ENCODE measurements around the gene UQCRQ.

- peak; percentile 30; the same call in 1 of the 2 replicates for TF ChIP-seq TAF1 (IDR thresholded peaks at IDR 0.05; ENCODE audit: borderline replicate concordance, low read depth, low read length)
- peak; percentile 96 for TF ChIP-seq POLR2AphosphoS5 (IDR thresholded peaks at IDR 0.05; ENCODE audit: low read depth, low read length)
Measured at GRCh38 chr5:132866342-132867045, at the start of gene UQCRQ, which contains the start of gene GDF9.
